PFSK-1 (cell line): ENCODE data around the gene LTBP1.

Source experiments
- FOXP2 ChIP-seq: optimal IDR thresholded peaks from 2 replicates; pipeline ENCODE3; 2011; ENCODE audit warnings: borderline replicate concordance, control low read depth, inconsistent platforms; ENCODE audit not compliant: insufficient read depth; ENCODE audit errors: extremely low read length, extremely low read depth
- POLR2AphosphoS5 ChIP-seq: IDR thresholded peaks from 2 replicates; pipeline ENCODE4 v1.6.1; 2012; ENCODE audit warnings: low read depth, mild to moderate bottlenecking, control low read depth, low read length, moderate library complexity
- REST ChIP-seq, 2 experiments: IDR thresholded peaks; 2 replicates each; pipeline versions ENCODE4 v1.6.1 to v1.8.0; 2011 to 2012; ENCODE audit warnings: low read depth in 2 of 2, low read length in 2 of 2, control low read depth in 1 of 2, inconsistent platforms in 1 of 2, mild to moderate bottlenecking in 1 of 2, moderate library complexity in 1 of 2; ENCODE audit not compliant: insufficient read depth in 1 of 2
- SIN3A ChIP-seq: IDR thresholded peaks from 2 replicates; pipeline ENCODE4 v1.6.1; 2012; ENCODE audit warnings: mild to moderate bottlenecking, low read length, moderate library complexity, borderline replicate concordance; ENCODE audit not compliant: insufficient read depth
- TAF1 ChIP-seq: IDR thresholded peaks from 2 replicates; pipeline ENCODE4 v1.6.1; 2012; ENCODE audit warnings: low read length, control low read depth, borderline replicate concordance; ENCODE audit not compliant: insufficient read depth

LTBP1 gene

DNA sequence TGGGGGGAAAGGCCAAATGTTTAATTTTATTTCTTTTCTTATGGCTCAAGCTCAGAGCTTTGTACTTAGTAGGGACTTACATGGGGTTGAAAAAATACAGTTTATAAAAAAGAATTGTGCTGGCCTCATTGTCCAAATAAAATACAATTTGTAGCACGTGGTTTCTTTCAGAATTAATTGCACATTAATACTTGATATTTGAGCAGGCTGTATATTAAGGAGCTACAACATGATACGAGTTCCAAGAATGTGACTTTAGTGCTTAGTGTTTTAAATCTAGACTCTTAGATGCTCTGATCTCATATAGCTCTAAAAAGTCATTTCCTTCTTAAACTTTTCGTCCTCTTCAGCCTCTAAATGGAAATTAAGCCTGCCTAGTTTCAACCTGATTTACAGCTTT, 483.3 kb downstream of the LTBP1 start:
- TF ChIP-seq REST (IDR thresholded peaks at IDR 0.05; ENCODE audit: insufficient read depth in 1 of 2, low read depth in 2 of 2, low read length in 2 of 2) (no peak), TAF1 (no peak), SIN3A (no peak), POLR2AphosphoS5 (no peak), FOXP2 (no peak)

DNA sequence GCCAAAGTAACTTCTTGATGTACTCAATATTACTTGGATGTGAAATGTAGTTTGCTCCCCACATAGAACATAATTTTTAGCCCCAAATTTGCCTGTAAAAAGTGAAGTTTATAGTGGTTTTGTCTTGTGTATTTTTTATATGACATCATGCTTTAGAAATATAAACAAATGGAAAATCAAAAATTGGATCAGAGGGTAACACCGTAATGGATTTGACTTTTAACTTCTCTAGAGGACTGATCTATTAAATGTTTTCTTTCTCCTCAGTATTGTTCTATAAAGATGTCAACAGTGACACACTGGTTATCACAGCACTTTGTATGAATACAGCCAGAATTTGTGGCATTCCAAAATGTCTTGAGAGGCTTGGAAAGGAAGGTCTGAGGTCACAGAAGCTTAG, 484.1 kb downstream of the LTBP1 start:
- TF ChIP-seq SIN3A (no peak), TAF1 (no peak), REST (IDR thresholded peaks at IDR 0.05; ENCODE audit: insufficient read depth in 1 of 2, low read depth in 2 of 2, low read length in 2 of 2) (no peak), FOXP2 (no peak), POLR2AphosphoS5 (no peak)

DNA sequence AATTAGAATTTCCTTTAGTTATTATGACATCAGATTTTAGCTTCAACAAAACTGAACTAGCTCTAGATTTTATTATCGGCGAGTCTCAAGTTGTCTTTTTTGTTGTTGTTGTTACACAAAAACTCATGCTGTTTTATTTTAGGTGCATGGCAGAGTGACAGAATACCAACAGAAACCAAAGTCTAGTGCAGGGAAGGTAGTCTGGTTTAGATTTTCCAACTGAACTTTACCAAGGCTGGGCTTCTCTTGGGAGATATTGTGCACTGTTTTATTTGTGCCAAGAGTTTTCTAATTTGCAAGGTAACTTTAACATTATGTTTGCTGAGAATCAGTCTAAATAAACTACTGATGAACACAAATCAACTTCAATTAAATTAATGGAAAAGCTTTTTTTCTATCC, 486.1 kb downstream of the LTBP1 start:
- TF ChIP-seq REST (IDR thresholded peaks at IDR 0.05; ENCODE audit: insufficient read depth in 1 of 2, low read depth in 2 of 2, low read length in 2 of 2) (no peak), SIN3A (no peak), TAF1 (no peak), FOXP2 (no peak), POLR2AphosphoS5 (no peak)

GRCh38 chr2:33433279-33434235, 486.8 kb downstream of the LTBP1 start:
- TF ChIP-seq FOXP2 (no peak), REST (IDR thresholded peaks at IDR 0.05; ENCODE audit: insufficient read depth in 1 of 2, low read depth in 2 of 2, low read length in 2 of 2) (no peak), TAF1 (no peak), SIN3A (no peak), POLR2AphosphoS5 (no peak)

DNA sequence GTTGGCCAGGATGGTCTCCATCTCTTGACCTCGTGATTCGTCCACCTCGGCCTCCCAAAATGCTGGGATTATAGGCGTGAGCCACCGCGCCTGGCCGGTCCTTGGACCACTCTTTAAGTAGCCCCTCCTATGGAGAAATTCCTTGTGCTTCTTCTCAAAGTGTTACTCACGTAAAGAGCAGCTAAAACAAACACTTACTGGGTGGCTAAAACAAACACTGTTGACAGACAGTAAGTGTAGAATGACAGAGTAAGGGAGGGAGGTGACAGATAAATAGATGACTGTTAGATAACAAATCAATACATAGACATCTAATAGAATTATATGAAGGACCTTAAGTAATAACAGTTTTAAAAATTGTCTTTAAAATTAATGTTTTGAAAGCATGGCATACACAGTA, 488.8 kb downstream of the LTBP1 start:
- TF ChIP-seq REST (IDR thresholded peaks at IDR 0.05; ENCODE audit: insufficient read depth in 1 of 2, low read depth in 2 of 2, low read length in 2 of 2) = no peak
- no peak for TF ChIP-seq POLR2AphosphoS5
- TF ChIP-seq FOXP2 = no peak
- TF ChIP-seq TAF1 = no peak
